ENCODE data around the gene LANCL2.
"Not testable (repeated sequence)": the region's sequence is repeated elsewhere in the genome, so short reads cannot be mapped to it uniquely, and the experiment has no call there.

LANCL2 gene, protein sequence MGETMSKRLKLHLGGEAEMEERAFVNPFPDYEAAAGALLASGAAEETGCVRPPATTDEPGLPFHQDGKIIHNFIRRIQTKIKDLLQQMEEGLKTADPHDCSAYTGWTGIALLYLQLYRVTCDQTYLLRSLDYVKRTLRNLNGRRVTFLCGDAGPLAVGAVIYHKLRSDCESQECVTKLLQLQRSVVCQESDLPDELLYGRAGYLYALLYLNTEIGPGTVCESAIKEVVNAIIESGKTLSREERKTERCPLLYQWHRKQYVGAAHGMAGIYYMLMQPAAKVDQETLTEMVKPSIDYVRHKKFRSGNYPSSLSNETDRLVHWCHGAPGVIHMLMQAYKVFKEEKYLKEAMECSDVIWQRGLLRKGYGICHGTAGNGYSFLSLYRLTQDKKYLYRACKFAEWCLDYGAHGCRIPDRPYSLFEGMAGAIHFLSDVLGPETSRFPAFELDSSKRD

DNA sequence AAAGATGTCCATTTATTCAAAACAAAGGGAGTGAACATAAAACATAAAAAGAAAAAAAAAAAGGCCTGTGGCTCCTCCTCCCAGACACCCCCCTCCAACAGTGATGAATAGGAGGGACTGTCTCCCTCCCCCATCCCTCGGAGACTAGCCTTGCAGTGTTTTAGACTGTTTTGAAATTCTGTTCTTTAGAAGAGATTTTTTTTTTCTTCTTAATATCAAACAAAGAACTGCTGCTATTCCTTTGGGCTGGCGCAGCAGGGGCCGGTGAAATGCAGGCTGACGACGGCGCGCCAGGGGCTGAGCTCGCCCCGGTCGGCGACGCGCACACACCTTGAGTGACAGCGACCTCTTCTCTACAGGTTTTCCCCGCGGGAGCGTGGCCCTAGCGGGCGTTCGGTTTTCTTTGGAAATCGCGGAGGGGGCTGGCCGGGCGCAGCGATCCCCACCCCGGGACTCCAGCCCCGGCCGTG, at the start of gene LANCL2:
Gene LANCL2, plus strand, starts transcription at position 133 of the 470 bp plus-strand sequence. CDS start 689 bp downstream, outside the sequence.
- DNase-seq = peak; percentile 76

DNA sequence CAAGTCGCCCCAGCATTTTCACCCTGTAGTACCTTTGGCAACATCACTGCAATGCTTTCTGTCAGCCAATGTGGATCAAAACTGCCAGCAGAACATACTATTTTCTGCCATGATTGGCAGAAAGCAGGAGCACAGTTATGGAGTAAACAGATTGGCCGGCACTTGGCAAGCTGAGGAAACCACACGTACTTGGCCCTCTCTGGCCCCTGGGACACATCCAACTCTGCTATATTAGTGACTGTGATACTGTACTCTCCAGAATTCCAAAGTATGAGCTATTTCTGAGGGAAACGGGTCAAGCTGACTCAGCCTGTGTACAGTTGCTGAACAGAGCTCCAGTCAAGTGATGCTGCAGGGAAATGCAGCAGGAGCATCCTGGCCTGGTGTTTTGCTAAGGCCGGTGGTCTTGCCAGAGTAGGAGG, 39.8 kb upstream of the LANCL2 start:
- no peak for DNase-seq

- no peak for DNase-seq
Observed at GRCh38 chr7:55326081-55326835, 38.9 kb upstream of the LANCL2 start.

DNA sequence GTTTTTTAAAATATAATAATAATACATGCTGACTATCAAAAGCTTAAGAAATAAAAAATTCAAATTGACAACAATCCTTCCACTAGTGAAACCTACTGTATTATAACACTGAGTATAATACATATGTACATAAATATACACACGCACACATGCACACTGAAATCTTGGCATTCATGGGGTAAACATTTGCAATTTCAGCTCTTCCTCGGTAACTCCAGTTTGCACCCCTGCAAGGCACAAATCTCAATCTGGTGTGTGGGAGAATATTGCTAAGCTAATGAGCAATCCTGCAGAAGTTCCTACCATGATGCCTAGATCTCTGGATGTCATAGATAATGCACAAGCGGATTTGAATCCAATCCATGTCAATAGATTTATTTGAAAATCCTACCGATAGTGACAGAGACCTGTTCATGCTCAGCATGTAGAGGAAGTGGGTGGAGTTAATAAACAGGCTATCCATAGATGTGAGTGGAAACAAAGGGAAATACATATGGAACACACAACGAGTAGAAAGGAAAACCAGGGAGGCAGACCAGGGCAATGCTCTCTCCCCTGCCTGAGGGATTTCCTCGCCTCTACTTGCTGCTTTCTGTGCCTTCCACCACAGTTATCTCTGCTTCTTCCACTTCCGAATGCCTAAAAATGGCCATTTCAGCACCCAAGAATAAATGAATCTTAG, 38.1 kb upstream of the LANCL2 start:
- DNase-seq = no peak

- DNase-seq = no peak
Observed at GRCh38 chr7:55335151-55335550, 30.0 kb upstream of the LANCL2 start.

DNA sequence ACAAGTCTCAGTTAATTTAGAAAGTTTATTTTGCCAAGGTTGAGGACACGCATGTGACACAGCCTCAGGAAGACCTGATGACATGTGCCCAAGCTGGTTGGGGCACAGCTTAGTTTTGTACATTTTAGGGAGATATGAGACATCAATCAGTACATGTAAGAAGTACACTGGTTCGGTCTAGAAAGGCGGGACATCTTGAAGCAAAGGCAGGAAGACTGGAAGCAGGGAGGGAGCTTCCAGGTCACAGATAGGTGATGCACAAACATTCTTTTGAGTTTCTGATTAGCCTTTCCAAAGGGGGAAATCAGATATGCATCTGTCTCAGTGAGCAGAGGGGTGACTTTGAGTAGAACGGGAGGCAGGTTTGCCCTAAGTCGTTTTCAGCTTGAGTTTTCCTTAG, 29.4 kb upstream of the LANCL2 start:
- DNase-seq = no peak

GRCh38 chr7:55336540-55336939, 28.6 kb upstream of the LANCL2 start:
- DNase-seq = no peak

- DNase-seq = no peak
Observed at GRCh38 chr7:55339033-55340000, 25.8 kb upstream of the LANCL2 start.

DNA sequence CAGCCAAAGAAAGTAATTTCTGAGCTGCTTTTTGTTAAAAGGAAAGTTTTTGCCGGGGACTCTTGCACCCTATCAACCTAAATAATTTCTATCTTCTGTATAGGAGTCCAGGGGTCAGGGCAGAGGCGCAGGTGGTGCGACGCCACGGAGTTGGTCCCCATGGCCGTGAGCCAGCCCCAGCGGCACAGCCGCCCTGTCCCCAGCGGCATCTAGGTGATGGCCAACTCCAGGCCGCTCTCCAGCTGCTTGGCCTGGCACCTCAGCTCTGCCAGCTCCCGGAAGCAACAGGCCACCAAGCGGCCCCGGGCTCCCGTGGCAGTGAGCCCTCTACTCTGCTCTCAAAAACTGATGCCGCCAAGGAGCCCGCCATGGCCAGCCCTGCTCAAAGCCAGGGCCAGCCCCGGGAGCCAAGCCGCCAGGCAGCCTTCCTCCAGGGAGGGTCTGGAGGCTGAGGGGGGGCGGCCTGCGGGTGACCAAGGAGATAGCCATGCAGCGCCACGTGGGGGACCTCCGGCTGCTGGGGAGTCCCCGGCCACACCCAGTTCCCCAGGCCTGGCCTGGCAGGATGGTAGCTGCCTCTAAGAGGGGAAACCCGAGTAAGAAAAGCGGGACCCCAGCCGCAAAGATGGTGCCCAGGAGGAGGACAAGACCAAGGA, 22.8 kb upstream of the LANCL2 start:
- no peak for DNase-seq

DNA sequence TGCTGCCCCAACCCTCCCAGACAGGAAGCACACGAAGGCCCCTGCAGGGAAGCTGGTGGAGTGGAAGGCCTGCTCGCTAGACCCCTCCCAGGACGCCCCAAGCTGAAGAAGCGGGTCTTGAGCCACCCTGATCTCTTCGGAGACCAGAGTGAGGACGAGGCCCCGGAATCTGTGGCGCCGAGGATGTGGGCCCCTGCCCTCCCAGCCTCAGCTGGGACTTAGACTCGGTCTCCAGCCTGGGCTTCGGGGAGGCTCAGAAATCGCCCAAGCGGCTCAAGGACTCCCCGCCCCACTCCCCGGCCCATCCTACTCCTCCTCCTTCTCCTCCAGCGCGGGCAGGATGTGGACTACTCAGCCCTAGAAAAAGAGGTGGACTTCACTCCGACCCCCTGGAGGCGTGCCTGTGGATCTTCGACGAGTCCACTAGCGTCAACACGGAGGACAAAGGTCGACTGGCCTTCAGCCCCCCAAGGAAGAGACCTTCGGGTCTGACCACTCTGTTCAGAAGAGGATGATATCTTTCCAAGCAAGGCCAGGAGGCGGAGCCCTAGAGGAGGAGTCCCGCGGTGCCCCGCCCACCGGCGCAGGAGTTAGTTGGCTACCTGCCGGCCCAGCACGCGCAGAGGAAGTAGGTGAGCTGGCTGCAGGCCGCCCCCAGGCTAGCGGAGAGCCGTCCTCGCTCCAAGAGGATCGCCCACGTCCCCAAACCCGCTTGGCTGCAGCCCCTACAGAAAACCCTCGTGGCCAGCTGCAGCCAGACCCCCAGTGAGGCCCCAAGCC, 21.9 kb upstream of the LANCL2 start:
- DNase-seq = no peak

GRCh38 chr7:55343860-55344606, 21.1 kb upstream of the LANCL2 start:
- DNase-seq = no peak

GRCh38 chr7:55344840-55345239, 20.3 kb upstream of the LANCL2 start:
- no peak for DNase-seq

GRCh38 chr7:55345292-55345691, 19.8 kb upstream of the LANCL2 start:
- DNase-seq = no peak

DNA sequence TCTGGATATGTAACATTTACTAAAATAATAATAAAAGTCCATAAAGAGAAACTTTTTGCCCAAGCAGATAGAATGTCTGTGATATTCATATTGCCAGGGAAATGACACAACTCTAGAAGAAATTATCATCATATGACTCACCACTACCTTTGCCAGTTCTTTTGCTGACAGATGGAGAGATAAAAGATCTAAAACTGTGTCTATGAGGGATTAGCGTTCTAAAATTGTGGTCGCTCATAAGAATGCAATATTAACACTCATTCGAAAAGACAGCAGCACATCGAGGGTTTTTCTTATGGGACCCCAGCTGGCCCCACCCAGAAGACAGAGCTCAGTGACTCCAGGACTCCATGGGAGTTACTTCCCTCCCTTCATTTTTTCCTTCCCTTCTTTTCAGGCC, 16.6 kb upstream of the LANCL2 start:
- DNase-seq = no peak

DNA sequence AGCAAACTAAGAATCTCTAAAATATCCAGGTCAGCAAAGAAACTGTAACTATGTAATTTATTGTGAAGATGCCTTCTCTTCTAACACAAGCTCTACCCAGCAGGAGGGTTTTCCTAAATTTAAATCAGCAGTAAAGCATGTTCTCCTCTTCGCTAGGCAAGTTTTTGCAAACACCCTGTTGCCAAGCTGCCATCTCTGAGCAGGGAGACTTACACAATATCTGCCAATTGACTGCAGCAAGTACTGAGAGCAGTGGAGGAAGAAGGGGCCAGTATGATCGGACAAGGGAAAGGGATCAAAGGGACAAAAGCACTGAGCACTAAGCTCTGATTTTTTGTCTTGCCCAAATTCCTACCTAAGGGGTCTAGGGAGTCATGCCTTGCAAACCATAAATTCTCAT, 16.0 kb upstream of the LANCL2 start:
- DNase-seq = no peak

GRCh38 chr7:55350281-55350680, 14.9 kb upstream of the LANCL2 start:
- DNase-seq = no peak

- DNase-seq = no peak
Observed at GRCh38 chr7:55351263-55351662, 13.9 kb upstream of the LANCL2 start.

- not testable (repeated sequence) for DNase-seq
Observed at GRCh38 chr7:55352947-55353273, 12.2 kb upstream of the LANCL2 start.

- no peak for DNase-seq
Observed at GRCh38 chr7:55360486-55360885, 4.7 kb upstream of the LANCL2 start.

- DNase-seq = no peak
Observed at GRCh38 chr7:55361560-55361959, 3.6 kb upstream of the LANCL2 start.

All from NCI-H1092 (cell line).